Endodermal cell (in vitro differentiated cells): ENCODE data around the gene GPC6. TPM values are rescaled to one million over a fixed set of nuclear protein-coding genes. Genes with fewer than 3 reads are reported as not detected.

Experiments used
- DNase-seq: peaks from one replicate; pipeline ENCODE4 v3.0.0-alpha.2; 2017
- H3K27ac ChIP-seq: 2 replicates; pipeline ENCODE4 v1.5.1; 2013; ENCODE audit warnings: mild to moderate bottlenecking, low read depth, low read length, moderate library complexity
- H3K27me3 ChIP-seq: 2 replicates; pipeline ENCODE4 v1.6.1; 2013; ENCODE audit warnings: mild to moderate bottlenecking, low read length, moderate library complexity; ENCODE audit not compliant: insufficient read depth, control insufficient read depth, poor library complexity, severe bottlenecking
- H3K36me3 ChIP-seq: 2 replicates; pipeline ENCODE4 v1.7.0; 2013; ENCODE audit warnings: mild to moderate bottlenecking, low read length, moderate library complexity; ENCODE audit not compliant: control insufficient read depth, insufficient read depth
- H3K4me1 ChIP-seq: one replicate; pipeline ENCODE4 v1.7.0; 2013; ENCODE audit warnings: low read length; ENCODE audit not compliant: control insufficient read depth, insufficient read depth
- H3K4me3 ChIP-seq: 2 replicates; pipeline ENCODE4 v1.5.1; 2013; ENCODE audit warnings: mild to moderate bottlenecking, low read length, moderate library complexity
- H3K9ac ChIP-seq: 2 replicates; pipeline ENCODE4 v1.6.1; 2013; ENCODE audit warnings: mild to moderate bottlenecking, low read length, moderate library complexity; ENCODE audit not compliant: poor library complexity, severe bottlenecking; ENCODE audit errors: extremely low read depth
- H3K9me3 ChIP-seq: 2 replicates; pipeline ENCODE4 v1.6.1; 2013; ENCODE audit warnings: mild to moderate bottlenecking, low read length, moderate library complexity; ENCODE audit not compliant: control insufficient read depth
- H3K27ac Mint-ChIP-seq: 2 replicates; pipeline ENCODE4 v1.8.0; 2020; ENCODE audit warnings: mixed read lengths
- H3K27me3 Mint-ChIP-seq: 2 replicates; pipeline ENCODE4 v1.8.0; 2021; ENCODE audit warnings: mild to moderate bottlenecking, mixed read lengths; ENCODE audit not compliant: insufficient read depth
- H3K36me3 Mint-ChIP-seq: 2 replicates; pipeline ENCODE4 v1.8.0; 2020; ENCODE audit warnings: low read depth, mixed read lengths
- H3K4me1 Mint-ChIP-seq: 2 replicates; pipeline ENCODE4 v1.8.0; 2020; ENCODE audit warnings: mixed read lengths
- H3K4me3 Mint-ChIP-seq: 2 replicates; pipeline ENCODE4 v1.8.0; 2020; ENCODE audit warnings: mild to moderate bottlenecking, moderate library complexity, mixed read lengths
- H3K9me3 Mint-ChIP-seq: 2 replicates; pipeline ENCODE4 v1.8.0; 2020; ENCODE audit warnings: mild to moderate bottlenecking, mixed read lengths
- CTCF ChIP-seq: fragments of 200-600 bp; sonication (generic); conservative IDR thresholded peaks from 2 replicates; pipeline ENCODE4 v1.5.0; 2021; ENCODE audit warnings: antibody characterized with exemption, mild to moderate bottlenecking
- WGBS, 2 experiments: methylation state at CpG; one replicate each; pipeline versions ENCODE4 v1.1.5 to v1.1.7; 2013; ENCODE audit warnings: missing lambda C conversion rate in 2 of 2, mixed read lengths in 1 of 2; ENCODE audit not compliant: insufficient coverage in 1 of 2, insufficient read length in 1 of 2; 5-methylcytosine and 5-hydroxymethylcytosine counted together
- total RNA-seq, 2 donors: library from RNA; stranded (reverse); fragmentation: NEBNext Ultra II Directional in 1 of 2; extraction: Animal tissue kit (Norgen Biotek cat#: 25700) in 1 of 2; gene quantifications; 2 replicates in 1 of 2; 3 replicates in 1 of 2; pipeline ENCODE4 v1.2.1, GENCODE V29; 2021

GPC6 gene
- total RNA-seq, 2 donors from 2014 or later = 69.6 to 80.4 TPM

- H3K36me3 ChIP-seq = no peaks in the 10 kb centered on the region
- WGBS, 2 experiments = 97 to 100% methylated on average over 2 to 3 of the region's 3 CpGs
- no peak for DNase-seq
- no peaks in the 10 kb centered on the region for H3K4me1 ChIP-seq
- no peak overlapping the region for H3K4me3 Mint-ChIP-seq
- no peaks in the 10 kb centered on the region for H3K27me3 ChIP-seq
- no peak overlapping the region for H3K9ac ChIP-seq
- H3K9me3 Mint-ChIP-seq = no peaks in the 10 kb centered on the region
- H3K27ac ChIP-seq = no peak overlapping the region
- H3K4me1 Mint-ChIP-seq = peaks cover 7% of the 10 kb centered on the region
- no peaks in the 10 kb centered on the region for H3K9me3 ChIP-seq
- H3K27ac Mint-ChIP-seq = no peak overlapping the region
- TF ChIP-seq CTCF = no peak
- no peaks in the 10 kb centered on the region for H3K36me3 Mint-ChIP-seq
- H3K27me3 Mint-ChIP-seq = peaks cover 2% of the 10 kb centered on the region
- H3K4me3 ChIP-seq = no peak overlapping the region
Measured at GRCh38 chr13:94261163-94261562, 1034.6 kb downstream of the GPC6 start.

GRCh38 chr13:94263038-94263437, 1036.4 kb downstream of the GPC6 start:
- Histone ChIP-seq H3K4me3 (no peak overlapping the region), H3K9me3 (no peaks in the 10 kb centered on the region), H3K27ac (no peak overlapping the region), H3K4me1 (no peaks in the 10 kb centered on the region), H3K9ac (no peak overlapping the region), H3K27me3 (no peaks in the 10 kb centered on the region), H3K36me3 (no peaks in the 10 kb centered on the region)
- DNase-seq = no peak
- TF ChIP-seq CTCF = no peak
- Mint-ChIP-seq H3K27me3 (no peaks in the 10 kb centered on the region), H3K27ac (no peak overlapping the region), H3K4me1 (peaks cover 7% of the 10 kb centered on the region), H3K4me3 (no peak overlapping the region), H3K36me3 (no peaks in the 10 kb centered on the region), H3K9me3 (no peaks in the 10 kb centered on the region)
- 98 to 100% methylated on average over 1 to 3 of the region's 3 CpGs for WGBS, 2 experiments

- Mint-ChIP-seq H3K9me3 (peaks cover 2% of the 10 kb centered on the region), H3K4me1 (peaks cover 6% of the 10 kb centered on the region), H3K27ac (no peak overlapping the region), H3K27me3 (no peaks in the 10 kb centered on the region), H3K4me3 (no peak overlapping the region), H3K36me3 (peaks cover 6% of the 10 kb centered on the region)
- peaks cover 5% of the 10 kb centered on the region for H3K9me3 ChIP-seq
- H3K27me3 ChIP-seq = no peaks in the 10 kb centered on the region
- no peak overlapping the region for H3K9ac ChIP-seq
- WGBS, 2 experiments = 90 to 97% methylated on average over 2 to 3 of the region's 3 CpGs
- no peak for DNase-seq
- H3K27ac ChIP-seq = no peak overlapping the region
- no peaks in the 10 kb centered on the region for H3K4me1 ChIP-seq
- H3K36me3 ChIP-seq = no peaks in the 10 kb centered on the region
- no peak for TF ChIP-seq CTCF
- H3K4me3 ChIP-seq = no peak overlapping the region
Measured at GRCh38 chr13:94267581-94268366, 1041.2 kb downstream of the GPC6 start.
